DND-41 (cell line): Measurements from ENCODE around the gene JADE2.

Source experiments
- ATAC-seq: fragments of 200-7000 bp; cut with Tn5 transposase; 3 replicates; pipeline ENCODE4 v1.9.1; 2021; ENCODE audit warnings: low read depth; ENCODE audit not compliant: insufficient read depth
- DNase-seq: peaks from one replicate; pipeline ENCODE4 v3.0.0-alpha.2; 2020
- H2AFZ ChIP-seq: 2 replicates; pipeline ENCODE4 v1.6.0; 2012; ENCODE audit warnings: low read depth, low read length
- H3K27ac ChIP-seq: 2 replicates; pipeline ENCODE4 v1.5.1; 2012; ENCODE audit warnings: low read length, inconsistent platforms
- H3K27me3 ChIP-seq: fragments of 200-600 bp; sonication (generic); 2 replicates; pipeline ENCODE4 v1.6.0; 2012; ENCODE audit warnings: low read length, mild to moderate bottlenecking, inconsistent platforms; ENCODE audit not compliant: insufficient read depth, poor library complexity
- H3K36me3 ChIP-seq: 2 replicates; pipeline ENCODE4 v1.5.1; 2012; ENCODE audit warnings: low read length, inconsistent platforms; ENCODE audit not compliant: insufficient read depth
- H3K4me1 ChIP-seq: 2 replicates; pipeline ENCODE4 v1.5.1; 2012; ENCODE audit warnings: mild to moderate bottlenecking, low read length; ENCODE audit not compliant: insufficient read depth
- H3K4me2 ChIP-seq: 2 replicates; pipeline ENCODE4 v1.6.0; 2012; ENCODE audit warnings: mild to moderate bottlenecking, moderate library complexity, low read length, inconsistent platforms; ENCODE audit not compliant: insufficient read depth
- H3K4me3 ChIP-seq, 2 experiments: fragments of 200-600 bp in 1 of 2; shearing (Covaris generic) in 1 of 2; 2 replicates each; pipeline ENCODE4 v1.5.1; 2012 to 2016; ENCODE audit warnings: inconsistent platforms in 2 of 2, low read length in 2 of 2, mild to moderate bottlenecking in 2 of 2, low read depth in 1 of 2, moderate library complexity in 1 of 2
- H3K79me2 ChIP-seq: 2 replicates; pipeline ENCODE4 v1.6.0; 2012; ENCODE audit warnings: low read length, inconsistent platforms; ENCODE audit not compliant: insufficient read depth
- H3K9ac ChIP-seq: 2 replicates; pipeline ENCODE4 v1.6.0; 2012; ENCODE audit warnings: low read depth, mild to moderate bottlenecking, inconsistent platforms, low read length, moderate library complexity
- H3K9me3 ChIP-seq: 2 replicates; pipeline ENCODE4 v1.5.1; 2012; ENCODE audit warnings: low read length, moderate library complexity, mild to moderate bottlenecking, inconsistent platforms; ENCODE audit not compliant: insufficient read depth, severe bottlenecking
- H4K20me1 ChIP-seq: 2 replicates; pipeline ENCODE4 v1.6.0; 2012; ENCODE audit warnings: low read length; ENCODE audit not compliant: insufficient read depth
- EZH2 ChIP-seq: IDR thresholded peaks from 3 replicates; pipeline ENCODE4 v1.6.1; 2012; ENCODE audit warnings: borderline replicate concordance, low read depth, mild to moderate bottlenecking, moderate library complexity, low read length, inconsistent platforms; ENCODE audit not compliant: severe bottlenecking
- TF ChIP-seq, protein P1 (sequence below): IDR thresholded peaks from 2 replicates; pipeline ENCODE4 v1.5.1; 2012; ENCODE audit warnings: borderline replicate concordance, low read length, moderate library complexity, mild to moderate bottlenecking; ENCODE audit not compliant: poor library complexity, severe bottlenecking; ENCODE audit errors: extremely low read depth

JADE2 gene

GRCh38 chr5:134582941-134583340, 57.5 kb downstream of the JADE2 start:
- H2AFZ ChIP-seq: no peak overlapping the region
- DNase-seq: no peak
- H3K79me2 ChIP-seq: no peaks in the 10 kb centered on the region
- no peaks in the 10 kb centered on the region for H3K27me3 ChIP-seq
- TF ChIP-seq EZH2: no peak
- TF ChIP-seq, protein P1, sequence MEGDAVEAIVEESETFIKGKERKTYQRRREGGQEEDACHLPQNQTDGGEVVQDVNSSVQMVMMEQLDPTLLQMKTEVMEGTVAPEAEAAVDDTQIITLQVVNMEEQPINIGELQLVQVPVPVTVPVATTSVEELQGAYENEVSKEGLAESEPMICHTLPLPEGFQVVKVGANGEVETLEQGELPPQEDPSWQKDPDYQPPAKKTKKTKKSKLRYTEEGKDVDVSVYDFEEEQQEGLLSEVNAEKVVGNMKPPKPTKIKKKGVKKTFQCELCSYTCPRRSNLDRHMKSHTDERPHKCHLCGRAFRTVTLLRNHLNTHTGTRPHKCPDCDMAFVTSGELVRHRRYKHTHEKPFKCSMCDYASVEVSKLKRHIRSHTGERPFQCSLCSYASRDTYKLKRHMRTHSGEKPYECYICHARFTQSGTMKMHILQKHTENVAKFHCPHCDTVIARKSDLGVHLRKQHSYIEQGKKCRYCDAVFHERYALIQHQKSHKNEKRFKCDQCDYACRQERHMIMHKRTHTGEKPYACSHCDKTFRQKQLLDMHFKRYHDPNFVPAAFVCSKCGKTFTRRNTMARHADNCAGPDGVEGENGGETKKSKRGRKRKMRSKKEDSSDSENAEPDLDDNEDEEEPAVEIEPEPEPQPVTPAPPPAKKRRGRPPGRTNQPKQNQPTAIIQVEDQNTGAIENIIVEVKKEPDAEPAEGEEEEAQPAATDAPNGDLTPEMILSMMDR: no peak
- peaks cover 25% of the 10 kb centered on the region for H4K20me1 ChIP-seq
- H3K9ac ChIP-seq: no peak overlapping the region
- no peak overlapping the region for H3K4me2 ChIP-seq
- no peak overlapping the region for H3K27ac ChIP-seq
- no peaks in the 10 kb centered on the region for H3K9me3 ChIP-seq
- peaks cover 4% of the 10 kb centered on the region for H3K4me1 ChIP-seq
- ATAC-seq: no peak
- peaks cover 36% of the 10 kb centered on the region for H3K36me3 ChIP-seq
- no peak overlapping the region for H3K4me3 ChIP-seq

DNA sequence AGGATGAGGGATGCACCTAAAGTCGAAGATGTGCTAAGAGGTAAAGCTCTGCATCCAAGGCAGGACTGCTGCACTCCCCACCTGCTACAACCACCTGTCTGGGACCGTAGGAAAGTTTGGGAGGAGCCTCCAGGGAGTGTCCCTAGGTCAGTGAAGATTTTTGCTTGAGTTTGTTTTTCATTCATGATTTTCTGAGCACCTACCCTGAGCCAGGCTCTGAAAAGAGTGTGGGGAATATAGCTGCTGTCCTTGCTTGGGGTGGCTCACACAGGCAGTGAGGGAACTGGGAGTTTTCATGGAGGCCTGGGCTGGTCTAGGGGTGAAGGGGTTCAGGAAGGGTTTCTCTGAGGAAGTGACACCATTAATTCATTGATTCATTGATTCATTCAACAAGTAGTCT, 58.3 kb downstream of the JADE2 start:
- no peak for ATAC-seq

DNA sequence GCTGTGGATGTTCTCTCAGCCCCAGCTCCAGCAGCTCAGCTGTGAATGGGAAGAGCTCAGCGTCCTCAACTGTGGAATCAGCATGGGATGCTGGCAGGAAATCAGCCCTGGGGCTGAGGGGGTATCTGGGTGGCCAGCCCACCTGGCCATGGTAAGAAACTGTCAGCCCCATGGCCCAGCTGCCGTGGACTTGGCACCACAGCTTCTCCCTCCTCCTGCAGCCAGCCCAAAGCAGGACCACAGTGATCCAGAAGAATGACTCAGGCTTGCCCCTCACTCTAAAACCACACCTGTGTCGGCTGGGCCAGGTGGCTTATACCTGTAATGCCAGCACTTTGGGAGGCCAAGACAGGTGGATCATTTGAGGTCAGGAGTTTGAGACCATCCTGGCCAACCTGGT, 59.2 kb downstream of the JADE2 start:
- Histone ChIP-seq H3K9me3 (no peaks in the 10 kb centered on the region), H3K4me3 (no peak overlapping the region), H3K27ac (no peak overlapping the region), H4K20me1 (peaks cover 14% of the 10 kb centered on the region), H3K4me1 (peaks cover 4% of the 10 kb centered on the region), H3K36me3 (peaks cover 19% of the 10 kb centered on the region), H2AFZ (no peak overlapping the region), H3K27me3 (no peaks in the 10 kb centered on the region), H3K9ac (no peak overlapping the region; the same call in 1 of the 2 replicates), H3K79me2 (no peaks in the 10 kb centered on the region), H3K4me2 (no peak overlapping the region)
- no peak for TF ChIP-seq EZH2
- TF ChIP-seq, protein P1: no peak
- no peak for ATAC-seq
- DNase-seq: no peak

More for the DNA sequence above, 58.3 kb downstream of the JADE2 start:
- TF ChIP-seq, protein P1: no peak
- no peak for TF ChIP-seq EZH2
- no peak overlapping the region for H3K27ac ChIP-seq
- H3K4me3 ChIP-seq: no peak overlapping the region
- H3K79me2 ChIP-seq: no peaks in the 10 kb centered on the region
- no peaks in the 10 kb centered on the region for H3K9me3 ChIP-seq
- peaks cover 4% of the 10 kb centered on the region for H3K4me1 ChIP-seq
- H3K4me2 ChIP-seq: no peak overlapping the region
- no peak overlapping the region for H2AFZ ChIP-seq
- peaks cover 28% of the 10 kb centered on the region for H3K36me3 ChIP-seq
- H4K20me1 ChIP-seq: peaks cover 19% of the 10 kb centered on the region
- H3K27me3 ChIP-seq: no peaks in the 10 kb centered on the region
- no peak overlapping the region for H3K9ac ChIP-seq
- no peak for DNase-seq

- TF ChIP-seq, protein P1: no peak
- no peak for TF ChIP-seq EZH2
Measured at GRCh38 chr5:134585966-134586365, 60.5 kb downstream of the JADE2 start.

More at GRCh38 chr5:134585966-134586365, 60.5 kb downstream of the JADE2 start:
- Histone ChIP-seq H2AFZ (no peak overlapping the region), H3K4me1 (peaks cover 4% of the 10 kb centered on the region), H3K9me3 (no peaks in the 10 kb centered on the region), H3K27me3 (no peaks in the 10 kb centered on the region), H3K4me2 (no peak overlapping the region), H3K9ac (no peak overlapping the region), H3K27ac (no peak overlapping the region), H3K79me2 (no peaks in the 10 kb centered on the region), H3K36me3 (peaks cover 9% of the 10 kb centered on the region), H4K20me1 (peaks cover 7% of the 10 kb centered on the region; the same call in 1 of the 2 replicates), H3K4me3 (no peak overlapping the region)
- no peak for DNase-seq
- ATAC-seq: no peak
